HCT116 (cell line): ENCODE data around the gene SPTB. TPM values are rescaled to one million over a fixed set of nuclear protein-coding genes. Genes with fewer than 3 reads are reported as not detected.

ENCODE experiments used
- ATAC-seq: fragments of 200-7000 bp; cut with Tn5 transposase; 2 replicates; pipeline ENCODE4 v1.9.1; 2020; ENCODE audit warnings: mild to moderate bottlenecking, moderate library complexity
- BruUV-seq: library from RNA; stranded (reverse); fragments of 400-500 nt; replicated peaks from 2 replicates; lab custom pipeline; 2021; lab: Mats Ljungman, UMichigan
- CTCF ChIA-PET: fragments of 300-600 bp; sonication (Branson Sonifier 250); formaldehyde crosslinking; loops from one replicate; lab custom pipeline; 2021; ENCODE audit warnings: antibody characterized with exemption; lab: Charles Lee
- POLR2A ChIA-PET: fragments of 300-600, 350-600 bp; sonication (Branson Sonifier 250); formaldehyde crosslinking; loops from one replicate; lab custom pipeline; 2021; ENCODE audit warnings: antibody characterized with exemption; lab: Charles Lee
- RAD21 ChIA-PET, 2 experiments: fragments of 300-600 bp; sonication (Branson Sonifier 250); formaldehyde crosslinking; loops; one replicate each; lab custom pipeline; 2023; ENCODE audit warnings: low total read pairs in 2 of 2; ENCODE audit not compliant: uncharacterized antibody in 2 of 2, unreplicated experiment in 2 of 2, low non-redundant PET in 1 of 2; lab: Charles Lee
- DNase-seq: peaks from one replicate; pipeline ENCODE4 v3.0.0-alpha.2; 2010; ENCODE audit warnings: low read depth, low spot score
- H2AFZ ChIP-seq: fragments of 200-600 bp; shearing (Covaris generic), sonication (generic); 2 replicates; pipeline ENCODE4 v1.6.1; 2017; ENCODE audit warnings: low read depth, mixed run types, mixed read lengths, antibody characterized with exemption, low read length; ENCODE audit not compliant: poor library complexity, severe bottlenecking
- H3K27ac ChIP-seq: 2 replicates; pipeline ENCODE4 v1.5.1; 2012; ENCODE audit warnings: low read depth, low read length
- H3K27me3 ChIP-seq: fragments of 200-600 bp; sonication (generic); 2 replicates; pipeline ENCODE4 v1.6.1; 2016; ENCODE audit warnings: mixed run types, low read length, mixed read lengths; ENCODE audit not compliant: insufficient read depth
- H3K36me3 ChIP-seq, 2 experiments: fragments of 200-500 bp in 1 of 2; fragments of 200-600 bp in 1 of 2; sonication (Bioruptor generic) in 1 of 2; sonication (generic) in 1 of 2; 2 replicates each; pipeline versions ENCODE4 v1.5.1 to v1.6.1; 2014 to 2016; ENCODE audit warnings: low read length in 2 of 2, inconsistent platforms in 1 of 2, mixed read lengths in 1 of 2, mixed run types in 1 of 2; ENCODE audit not compliant: insufficient read depth in 2 of 2, control insufficient read depth in 1 of 2
- H3K4me1 ChIP-seq, 2 experiments: fragments of 200-600 bp in 1 of 2; sonication (generic) in 1 of 2; 2 replicates each; pipeline versions ENCODE4 v1.5.1 to v1.6.1; 2012 to 2017; ENCODE audit warnings: low read length in 2 of 2, inconsistent platforms in 1 of 2, mild to moderate bottlenecking in 1 of 2, mixed read lengths in 1 of 2, mixed run types in 1 of 2, moderate library complexity in 1 of 2; ENCODE audit not compliant: insufficient read depth in 2 of 2, control insufficient read depth in 1 of 2
- H3K4me2 ChIP-seq: fragments of 200-600 bp; sonication (generic); 2 replicates; pipeline ENCODE4 v1.6.1; 2017; ENCODE audit warnings: mixed run types, low read length, mixed read lengths
- H3K4me3 ChIP-seq, 2 experiments: fragments of 200-600 bp in 1 of 2; sonication (generic) in 1 of 2; replicated peaks in 1 of 2; 2 replicates each; pipeline ENCODE4 v1.5.1; 2011 to 2016; ENCODE audit warnings: low read length in 2 of 2, control low read depth in 1 of 2, low read depth in 1 of 2, mild to moderate bottlenecking in 1 of 2, mixed read lengths in 1 of 2, mixed run types in 1 of 2
- H3K79me2 ChIP-seq: fragments of 200-600 bp; sonication (generic); 2 replicates; pipeline ENCODE4 v1.6.1; 2017; ENCODE audit warnings: mild to moderate bottlenecking, mixed run types, low read length, moderate library complexity, mixed read lengths; ENCODE audit not compliant: insufficient read depth
- H3K9ac ChIP-seq: fragments of 200-600 bp; sonication (generic); 2 replicates; pipeline ENCODE4 v1.6.1; 2016; ENCODE audit warnings: low read length, mixed read lengths
- H3K9me2 ChIP-seq: fragments of 200-600 bp; sonication (generic), shearing (Covaris generic); 2 replicates; pipeline ENCODE4 v1.6.1; 2017; ENCODE audit warnings: mixed run types, mild to moderate bottlenecking, moderate library complexity; ENCODE audit not compliant: insufficient read depth
- H3K9me3 ChIP-seq, 2 experiments: fragments of 200-500 bp in 1 of 2; fragments of 200-600 bp in 1 of 2; sonication (Bioruptor generic) in 1 of 2; sonication (generic) in 1 of 2; 2 replicates each; pipeline ENCODE4 v1.6.1; 2014 to 2017; ENCODE audit warnings: low read length in 2 of 2, mixed read lengths in 2 of 2, inconsistent platforms in 1 of 2, low read depth in 1 of 2, mild to moderate bottlenecking in 1 of 2, mixed run types in 1 of 2, moderate library complexity in 1 of 2; ENCODE audit not compliant: control insufficient read depth in 1 of 2, insufficient read depth in 1 of 2
- H4K20me1 ChIP-seq: fragments of 200-600 bp; sonication (generic), shearing (Covaris generic); 2 replicates; pipeline ENCODE4 v1.6.1; 2017; ENCODE audit warnings: mixed run types, mild to moderate bottlenecking, moderate library complexity; ENCODE audit not compliant: insufficient read depth
- ATF3 ChIP-seq: IDR thresholded peaks from 2 replicates; pipeline ENCODE4 v1.6.1; 2012
- CBX3 ChIP-seq: IDR thresholded peaks from 2 replicates; pipeline ENCODE4 v1.6.1; 2012; ENCODE audit warnings: low read depth
- CEBPB ChIP-seq: IDR thresholded peaks from 2 replicates; pipeline ENCODE4 v1.6.1; 2012; ENCODE audit warnings: low read depth
- CTCF ChIP-seq, 3 experiments: fragments of 200-600 bp in 1 of 3; sonication (generic) in 1 of 3; IDR thresholded peaks in 2 of 3; conservative IDR thresholded peaks in 1 of 3; 2 replicates each; pipeline ENCODE4 v1.5.1; 2012 to 2017; ENCODE audit warnings: low read depth in 2 of 3, low read length in 2 of 3, antibody characterized with exemption in 1 of 3, borderline replicate concordance in 1 of 3, control low read depth in 1 of 3, mild to moderate bottlenecking in 1 of 3, mixed read lengths in 1 of 3, mixed run types in 1 of 3, moderate library complexity in 1 of 3; ENCODE audit not compliant: insufficient read depth in 1 of 3
- ELF1 ChIP-seq: IDR thresholded peaks from 2 replicates; pipeline ENCODE4 v1.6.1; 2012; ENCODE audit warnings: low read depth, borderline replicate concordance
- FOSL1 ChIP-seq: IDR thresholded peaks from 2 replicates; pipeline ENCODE4 v1.6.1; 2012; ENCODE audit warnings: low read depth
- MAX ChIP-seq: IDR thresholded peaks from 2 replicates; pipeline ENCODE4 v1.6.1; 2012
- POLR2A ChIP-seq: IDR thresholded peaks from 2 replicates; pipeline ENCODE4 v1.7.0; 2011; ENCODE audit warnings: borderline replicate concordance; ENCODE audit not compliant: insufficient read depth, insufficient read length; ENCODE audit errors: extremely low read depth
- REST ChIP-seq: IDR thresholded peaks from 2 replicates; pipeline ENCODE4 v1.6.1; 2012; ENCODE audit warnings: low read depth
- SIN3A ChIP-seq: IDR thresholded peaks from 2 replicates; pipeline ENCODE4 v1.6.1; 2012; ENCODE audit warnings: low read depth
- SP1 ChIP-seq: IDR thresholded peaks from 2 replicates; pipeline ENCODE4 v1.6.1; 2012; ENCODE audit warnings: low read depth
- SRF ChIP-seq: IDR thresholded peaks from 2 replicates; pipeline ENCODE4 v1.6.1; 2012; ENCODE audit warnings: low read depth
- TCF7L2 ChIP-seq: IDR thresholded peaks from 2 replicates; pipeline ENCODE4 v1.7.0; 2011; ENCODE audit warnings: borderline replicate concordance, inconsistent platforms; ENCODE audit not compliant: insufficient read depth, insufficient read length; ENCODE audit errors: extremely low read depth
- YY1 ChIP-seq: IDR thresholded peaks from 2 replicates; pipeline ENCODE4 v1.6.1; 2011; ENCODE audit warnings: low read length, low read depth, moderate library complexity, mild to moderate bottlenecking; ENCODE audit not compliant: insufficient replicate concordance; ENCODE audit errors: extremely low read depth
- intact Hi-C: fragments of 100-400 bp; cut with micrococcal nuclease; formaldehyde crosslinking; loops from 2 replicates; pipeline ENCODE4 v1.10.0; 2022
- total RNA-seq: library from RNA; stranded (reverse); gene quantifications from one replicate; pipeline ENCODE4 v1.2.1, GENCODE V29; 2021; ENCODE audit not compliant: unreplicated experiment
- TF ChIP-seq, protein P1 (sequence below): IDR thresholded peaks from 2 replicates; pipeline ENCODE4 v1.6.1; 2011; ENCODE audit warnings: mild to moderate bottlenecking, low read length, moderate library complexity; ENCODE audit not compliant: insufficient replicate concordance; ENCODE audit errors: extremely low read depth

The SPTB gene
- total RNA-seq, 1 experiment from 2014 or later, result 4.2 TPM

DNA sequence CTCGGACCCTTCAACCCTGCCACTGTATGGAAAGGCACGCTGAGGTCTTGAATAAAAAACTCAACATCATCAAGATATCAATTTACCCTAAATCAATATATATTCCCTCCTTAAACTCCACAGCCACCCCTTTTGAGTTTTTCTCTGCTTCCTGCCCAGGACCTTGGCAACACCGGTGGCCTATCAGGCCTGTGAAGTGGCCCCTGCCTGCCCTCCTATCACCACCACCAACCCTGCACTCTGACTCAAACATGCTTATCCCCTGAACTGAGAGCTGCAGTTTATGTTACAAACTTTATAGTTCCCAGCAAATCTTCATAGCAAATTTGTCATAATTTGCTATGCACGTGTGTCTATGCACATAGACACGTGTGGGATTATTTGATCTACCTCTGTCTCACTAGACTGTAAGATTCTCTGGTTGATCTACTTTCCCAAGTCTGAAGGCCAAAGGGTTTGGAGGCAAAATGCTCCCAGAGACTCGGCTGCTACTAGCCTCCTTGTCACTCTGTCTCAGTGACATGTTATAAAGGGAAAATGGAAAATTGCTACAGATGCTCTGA lies 63.4 kb downstream of the SPTB start:
- CTCF ChIA-PET, result interaction anchor here (1.3 kb wide), 1 partner anchor 16 kb away, joined by 4 read pairs; no protein-coding TSS in a partner anchor
- TF ChIP-seq YY1, result no peak
- no peak for TF ChIP-seq REST
- TF ChIP-seq FOSL1, result no peak
- no peak for TF ChIP-seq CEBPB
- no peak for TF ChIP-seq SRF
- TF ChIP-seq SP1, result no peak
- TF ChIP-seq TCF7L2, result no peak
- no peak for TF ChIP-seq CBX3
- no peak for TF ChIP-seq CTCF (IDR thresholded peaks at IDR 0.05 in 2 of 3, conservative IDR thresholded peaks at IDR 0.05 in 1 of 3; ENCODE audit: borderline replicate concordance in 1 of 3, insufficient read depth in 1 of 3, low read depth in 2 of 3, low read length in 2 of 3)
- TF ChIP-seq ELF1, result no peak
- TF ChIP-seq ATF3, result no peak
- TF ChIP-seq, protein P1, sequence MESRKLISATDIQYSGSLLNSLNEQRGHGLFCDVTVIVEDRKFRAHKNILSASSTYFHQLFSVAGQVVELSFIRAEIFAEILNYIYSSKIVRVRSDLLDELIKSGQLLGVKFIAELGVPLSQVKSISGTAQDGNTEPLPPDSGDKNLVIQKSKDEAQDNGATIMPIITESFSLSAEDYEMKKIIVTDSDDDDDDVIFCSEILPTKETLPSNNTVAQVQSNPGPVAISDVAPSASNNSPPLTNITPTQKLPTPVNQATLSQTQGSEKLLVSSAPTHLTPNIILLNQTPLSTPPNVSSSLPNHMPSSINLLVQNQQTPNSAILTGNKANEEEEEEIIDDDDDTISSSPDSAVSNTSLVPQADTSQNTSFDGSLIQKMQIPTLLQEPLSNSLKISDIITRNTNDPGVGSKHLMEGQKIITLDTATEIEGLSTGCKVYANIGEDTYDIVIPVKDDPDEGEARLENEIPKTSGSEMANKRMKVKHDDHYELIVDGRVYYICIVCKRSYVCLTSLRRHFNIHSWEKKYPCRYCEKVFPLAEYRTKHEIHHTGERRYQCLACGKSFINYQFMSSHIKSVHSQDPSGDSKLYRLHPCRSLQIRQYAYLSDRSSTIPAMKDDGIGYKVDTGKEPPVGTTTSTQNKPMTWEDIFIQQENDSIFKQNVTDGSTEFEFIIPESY, result no peak
- TF ChIP-seq SIN3A, result no peak
- TF ChIP-seq MAX, result no peak
- no peak for TF ChIP-seq POLR2A
- H3K9me3 ChIP-seq, result no peaks in the 10 kb centered on the region
- BruUV-seq, result no TSS peak
- H3K27ac ChIP-seq, result no peak overlapping the region
- peaks cover 13 to 19% of the 10 kb centered on the region in 2 experiments for H3K4me1 ChIP-seq
- no peaks in the 10 kb centered on the region for H4K20me1 ChIP-seq
- H2AFZ ChIP-seq, result no peak overlapping the region
- intact Hi-C loops, result no loop called here
- H3K4me3 ChIP-seq, result no peak overlapping the region
- POLR2A ChIA-PET, result interaction anchor here (1.2 kb wide), 1 partner anchor 25 kb away, joined by 3 read pairs; no protein-coding TSS in a partner anchor
- H3K9me2 ChIP-seq, result no peaks in the 10 kb centered on the region
- no peaks in the 10 kb centered on the region for H3K79me2 ChIP-seq
- H3K4me2 ChIP-seq, result no peak overlapping the region
- RAD21 ChIA-PET, result no interaction called here
- H3K36me3 ChIP-seq, result no peaks in the 10 kb centered on the region
- DNase-seq (no peak), ATAC-seq (no peak)
- H3K9ac ChIP-seq, result no peak overlapping the region
- H3K27me3 ChIP-seq, result peaks cover 9% of the 10 kb centered on the region; the same call in 1 of the 2 replicates
